HG03066 (cell line): ENCODE measurements around the gene ATXN1.
"Not testable (repeated sequence)": the region's sequence is repeated elsewhere in the genome, so short reads cannot be mapped to it uniquely, and the experiment has no call there.

Experiments
- ATAC-seq: cut with Tn5 transposase; IDR thresholded peaks from one replicate; pipeline ENCODE4 v1.9.1; 2021; ENCODE audit warnings: low read depth; ENCODE audit not compliant: unreplicated experiment

ATXN1 gene

GRCh38 chr6:16760516-16761470 lies at the start of gene ATXN1:
Gene ATXN1, minus strand, starts transcription at chr6:16761460.
- no peak for ATAC-seq

DNA sequence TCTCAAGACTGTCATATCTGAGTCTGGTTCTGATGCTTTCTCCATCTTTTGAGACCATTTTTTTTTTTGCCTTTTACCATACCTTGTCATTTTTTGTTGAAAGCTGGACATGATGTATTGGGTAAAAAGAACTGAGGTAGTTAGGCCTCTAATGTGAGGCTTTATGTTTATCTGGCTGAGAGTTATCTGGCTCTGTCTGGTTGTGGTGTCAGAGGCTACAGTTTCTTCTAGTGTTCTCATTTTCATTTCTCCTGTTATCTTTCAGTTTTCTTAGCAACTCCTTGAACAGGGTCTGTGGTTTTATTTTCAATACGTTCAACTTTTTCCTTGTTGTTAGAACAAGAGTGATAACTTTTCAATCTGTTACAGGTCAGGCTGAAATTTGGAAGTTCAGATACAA lies 49.2 kb upstream of the ATXN1 start:
- no peak for ATAC-seq

DNA sequence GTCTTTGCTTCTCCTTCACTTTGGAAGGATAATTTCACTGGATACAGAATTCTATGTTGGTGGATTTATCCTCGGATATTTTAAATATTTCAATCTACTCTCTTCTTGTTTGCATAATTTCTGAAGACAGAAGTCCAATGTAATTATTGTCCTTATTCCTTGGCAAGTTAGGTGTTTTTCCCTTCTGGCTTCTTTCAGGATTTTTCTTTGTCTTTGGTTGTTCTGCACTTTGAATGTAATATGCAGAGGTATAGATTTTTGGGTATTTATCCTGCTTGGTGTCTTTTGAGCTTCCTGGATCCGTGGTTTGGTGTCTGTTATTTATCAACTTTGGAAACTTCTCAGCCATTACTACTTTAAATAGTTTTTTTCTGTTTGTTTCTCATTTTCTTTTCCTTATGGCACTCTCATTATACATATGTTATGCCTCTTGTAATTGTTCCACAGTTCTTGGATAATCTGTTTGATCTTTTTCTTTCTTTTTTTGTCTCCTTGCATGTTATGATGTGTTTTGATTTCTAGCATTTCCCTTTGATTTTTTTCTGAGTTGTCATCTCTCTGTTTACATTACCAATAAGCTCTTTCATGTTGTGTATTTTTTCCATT lies 48.6 kb upstream of the ATXN1 start:
- no peak for ATAC-seq

DNA sequence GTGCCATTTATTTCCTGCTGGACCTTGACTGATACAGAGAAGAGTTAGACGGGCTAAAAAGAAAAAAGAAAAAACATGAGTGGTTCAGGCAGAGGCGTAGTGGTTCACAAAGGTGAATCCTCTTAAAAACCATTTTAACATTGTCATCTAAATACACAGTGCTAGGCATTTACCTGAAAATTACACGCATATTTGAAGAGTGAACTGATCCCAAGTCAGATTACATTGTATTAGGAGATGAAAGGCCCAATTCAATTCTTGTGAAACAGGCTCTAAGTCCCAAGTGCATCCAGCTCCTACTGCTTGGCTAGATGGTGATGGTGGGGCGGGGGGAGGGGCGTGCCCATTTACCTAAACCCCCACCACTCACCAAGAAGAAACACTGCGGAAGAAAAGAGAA lies 46.7 kb upstream of the ATXN1 start:
- no peak for ATAC-seq

- no peak for ATAC-seq
Observed at GRCh38 chr6:16806363-16806762, 45.1 kb upstream of the ATXN1 start.

- no peak for ATAC-seq
Observed at GRCh38 chr6:16805243-16805950, 44.1 kb upstream of the ATXN1 start.

DNA sequence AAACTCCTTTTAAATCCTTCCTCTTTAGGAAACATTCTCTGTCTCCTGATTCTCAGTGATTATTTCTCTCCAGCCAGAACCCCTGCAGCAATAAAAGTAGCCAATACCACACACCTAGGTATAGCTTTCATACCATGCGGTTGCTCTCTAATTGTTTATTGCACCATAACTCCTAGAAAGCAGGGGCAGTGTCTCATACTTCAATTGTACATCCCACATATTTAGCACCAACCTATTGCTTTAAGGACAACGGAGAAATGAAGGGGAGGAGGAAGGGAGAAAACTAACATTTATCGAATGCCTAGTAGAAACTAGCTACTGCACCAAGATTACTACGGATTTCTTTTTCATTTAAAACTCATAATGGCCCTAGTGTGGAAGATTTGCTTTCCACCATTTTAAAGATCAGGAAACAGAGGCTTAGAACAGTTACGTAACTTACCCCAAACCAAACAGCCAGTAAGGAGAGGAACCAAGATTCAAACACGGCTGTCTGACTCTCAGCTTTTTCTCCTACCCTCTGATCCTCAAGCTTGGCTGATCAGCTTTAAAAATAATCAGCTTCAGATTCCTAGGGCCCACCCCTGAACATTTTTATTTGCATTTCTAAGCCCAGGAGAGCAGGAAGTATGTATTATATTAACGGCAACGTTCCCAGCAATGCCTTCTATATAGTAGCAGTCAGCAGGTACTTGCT lies 43.4 kb upstream of the ATXN1 start:
- no peak for ATAC-seq

DNA sequence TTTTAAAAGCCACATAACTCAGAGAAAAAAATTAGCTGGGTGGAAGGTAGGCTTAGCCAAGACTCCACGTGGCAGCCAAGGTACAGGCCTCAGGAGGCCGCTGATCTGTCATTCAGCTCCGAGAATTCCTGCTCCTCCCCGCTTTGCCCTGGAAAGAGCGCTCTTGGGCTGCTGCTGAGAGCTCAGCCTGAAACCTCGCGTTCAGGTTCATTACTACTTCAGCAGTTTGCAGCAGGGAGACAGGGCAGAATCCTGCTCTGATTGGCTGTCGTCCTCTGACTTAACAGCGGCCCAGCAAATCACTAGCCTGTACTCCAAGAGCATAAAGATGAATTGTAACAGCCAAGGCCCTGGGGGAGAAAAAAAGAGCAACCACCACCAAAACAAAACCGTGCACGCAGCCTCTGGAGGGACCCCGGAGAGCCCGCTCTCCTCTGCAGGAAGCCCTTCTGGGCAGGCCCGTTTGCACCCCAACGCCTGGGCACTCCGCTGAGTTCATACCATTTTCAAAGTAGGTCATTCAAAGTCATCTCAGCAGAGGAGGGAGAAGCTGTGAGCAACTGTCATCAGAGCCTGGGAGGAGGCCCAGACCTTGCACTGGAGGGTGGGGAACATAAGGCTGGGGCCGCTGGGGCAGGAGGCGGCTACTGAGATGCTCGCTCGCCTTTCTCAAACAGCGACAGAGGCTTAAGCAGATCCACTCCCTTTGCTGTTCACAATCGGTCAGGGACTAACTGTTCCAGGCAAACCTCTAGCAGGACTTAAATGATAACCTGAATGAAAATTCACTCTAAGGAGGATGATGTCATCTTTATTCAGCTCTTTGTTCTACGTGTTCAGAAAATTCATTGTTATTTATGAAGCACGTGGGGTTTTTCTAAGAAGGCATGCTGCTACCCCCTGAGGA lies 42.3 kb upstream of the ATXN1 start:
- ATAC-seq, result no peak

DNA sequence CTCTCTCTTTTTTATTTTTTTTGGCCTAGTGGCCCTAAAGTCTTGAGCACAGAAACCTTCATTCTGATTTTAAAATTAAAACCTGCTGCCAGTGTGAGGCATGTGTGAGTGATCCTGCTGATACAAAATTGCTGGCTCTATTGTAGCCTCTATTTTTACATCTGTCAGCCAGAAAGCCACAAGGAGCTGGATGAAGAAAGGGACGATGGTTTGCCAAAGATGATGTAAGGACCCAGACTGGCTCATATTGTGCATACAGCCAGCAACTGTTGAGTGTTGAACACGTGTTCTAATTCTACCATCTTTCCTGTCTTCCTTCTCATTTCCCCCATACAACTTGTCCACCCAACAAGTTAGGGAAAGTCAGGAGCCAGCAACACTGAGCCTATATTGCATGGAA lies 40.8 kb upstream of the ATXN1 start:
- no peak for ATAC-seq

GRCh38 chr6:16800942-16801341 lies 39.7 kb upstream of the ATXN1 start:
- ATAC-seq, result no peak

DNA sequence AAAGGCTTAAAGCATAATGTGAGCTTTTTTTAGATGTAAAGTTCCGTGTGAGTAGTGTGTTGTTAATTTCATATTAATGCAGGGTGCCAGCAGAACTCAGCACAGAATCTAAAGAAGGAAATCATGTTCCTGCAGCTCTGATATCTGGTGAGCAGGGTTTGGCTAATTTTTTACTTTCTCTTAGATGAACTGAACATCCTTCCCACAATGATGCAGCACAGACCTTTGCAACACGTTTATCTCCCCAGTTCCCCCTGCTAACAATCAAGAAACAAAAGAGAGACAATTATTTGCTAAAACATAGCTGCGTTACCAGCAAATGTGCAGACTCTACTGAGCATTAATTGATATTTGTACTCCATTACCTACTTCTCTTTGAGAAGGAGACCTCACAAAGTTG lies 39.1 kb upstream of the ATXN1 start:
- ATAC-seq, result no peak

GRCh38 chr6:16799279-16800193 lies 38.3 kb upstream of the ATXN1 start:
- ATAC-seq, result no peak

DNA sequence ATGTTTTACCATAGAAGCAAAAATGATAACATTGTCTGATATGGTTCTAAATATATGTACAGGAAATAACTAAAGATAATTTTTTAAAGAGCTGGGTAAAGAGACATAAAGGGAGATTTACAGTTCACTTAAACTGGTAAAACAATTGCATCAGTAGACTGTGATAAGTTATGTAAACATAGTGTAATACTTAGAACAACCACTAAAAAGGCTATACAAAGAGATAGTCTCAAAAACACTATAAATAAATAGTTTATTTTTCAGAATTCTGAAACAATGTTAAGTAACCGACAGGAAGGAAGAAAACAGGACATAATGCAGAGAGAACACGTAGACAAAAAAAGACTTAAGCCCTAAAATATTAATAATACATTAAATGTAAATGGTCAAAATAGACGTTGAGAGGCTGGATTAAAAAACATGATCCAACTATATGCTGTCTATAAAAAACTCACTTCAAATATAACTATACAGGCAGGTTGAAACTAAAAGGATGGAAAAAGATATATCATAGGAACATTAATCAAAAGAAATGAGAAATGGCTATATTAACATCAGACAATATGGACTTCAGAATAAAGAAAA lies 32.7 kb upstream of the ATXN1 start:
- no peak for ATAC-seq

- no peak for ATAC-seq
Observed at GRCh38 chr6:16789329-16790038, 28.2 kb upstream of the ATXN1 start.

GRCh38 chr6:16787128-16787682 lies 25.9 kb upstream of the ATXN1 start:
- ATAC-seq, result no peak

DNA sequence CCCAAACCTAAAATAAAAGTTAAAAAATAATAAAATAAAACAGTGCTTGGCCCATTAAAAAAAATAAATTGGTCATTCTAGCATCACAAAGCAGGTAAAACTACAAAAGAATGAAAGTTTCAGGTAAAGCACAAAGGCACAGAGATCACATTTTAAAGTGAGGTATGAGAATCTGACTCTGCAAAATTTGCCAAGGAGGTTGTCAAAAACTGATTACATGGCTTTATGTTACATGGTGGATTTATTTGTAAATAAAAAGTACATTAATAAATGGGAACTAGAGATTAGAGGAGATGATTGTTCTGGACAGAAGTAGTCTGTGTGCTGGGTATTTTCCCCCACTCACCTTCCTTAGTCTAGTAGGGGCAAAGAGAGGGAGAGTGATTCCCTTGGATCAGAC lies 24.2 kb upstream of the ATXN1 start:
- ATAC-seq, result no peak

DNA sequence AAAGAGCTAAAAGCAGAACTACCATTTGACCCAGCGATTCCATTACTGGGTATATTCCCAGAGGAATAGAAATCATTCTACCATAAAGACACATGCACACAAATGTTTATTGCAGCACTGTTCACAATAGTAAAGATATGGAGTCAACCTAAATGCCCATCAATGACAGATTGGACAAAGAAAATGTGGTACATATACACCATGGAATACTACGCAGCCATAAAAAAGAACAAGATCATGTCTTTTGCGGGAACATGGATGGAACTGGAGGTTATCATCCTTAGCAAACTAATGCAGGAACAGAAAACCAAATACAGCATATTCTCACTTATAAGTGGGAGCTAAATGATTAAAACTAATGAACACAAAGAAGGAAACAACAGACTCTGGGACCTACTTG lies 23.7 kb upstream of the ATXN1 start:
- not testable (repeated sequence) for ATAC-seq
